ENCODE measurements around the gene RNU1-4.

DNA sequence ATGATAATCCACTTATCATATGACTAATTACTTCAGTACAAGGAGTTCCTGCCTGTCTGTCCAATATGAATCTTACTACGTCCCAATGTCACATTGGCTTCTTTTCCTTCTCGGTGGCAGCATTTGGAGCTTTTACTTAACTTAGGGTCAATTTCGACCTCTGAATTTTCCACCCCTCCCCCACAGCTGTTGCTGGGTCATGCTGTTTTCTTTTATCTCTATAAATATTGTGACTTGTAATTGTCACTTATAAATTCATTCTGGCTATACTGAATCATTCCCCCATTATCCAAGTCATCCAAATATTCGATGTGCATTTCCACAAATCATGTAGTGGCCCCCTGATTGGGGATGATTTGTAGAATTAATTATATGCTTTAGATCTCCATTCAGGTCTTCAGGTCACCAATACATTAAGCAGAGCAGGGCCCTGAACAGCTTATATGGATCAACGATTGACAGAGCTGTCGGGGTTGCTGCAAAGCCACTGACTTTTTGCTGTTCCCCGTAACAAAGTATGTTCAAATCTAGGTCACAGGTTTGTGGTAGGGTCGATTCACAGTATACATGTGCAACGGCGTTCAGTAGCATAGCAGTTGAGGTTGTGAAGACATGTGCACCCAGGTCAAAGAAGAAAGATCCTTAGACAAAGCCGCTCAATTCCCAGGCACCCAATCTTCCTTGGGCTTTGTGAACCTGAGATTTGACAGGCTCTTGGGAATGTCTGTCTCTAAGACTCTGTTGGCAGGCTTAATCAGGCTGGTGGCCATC is 18.3 kb upstream of the RNU1-4 start:
- TF ChIP-seq, protein P1, sequence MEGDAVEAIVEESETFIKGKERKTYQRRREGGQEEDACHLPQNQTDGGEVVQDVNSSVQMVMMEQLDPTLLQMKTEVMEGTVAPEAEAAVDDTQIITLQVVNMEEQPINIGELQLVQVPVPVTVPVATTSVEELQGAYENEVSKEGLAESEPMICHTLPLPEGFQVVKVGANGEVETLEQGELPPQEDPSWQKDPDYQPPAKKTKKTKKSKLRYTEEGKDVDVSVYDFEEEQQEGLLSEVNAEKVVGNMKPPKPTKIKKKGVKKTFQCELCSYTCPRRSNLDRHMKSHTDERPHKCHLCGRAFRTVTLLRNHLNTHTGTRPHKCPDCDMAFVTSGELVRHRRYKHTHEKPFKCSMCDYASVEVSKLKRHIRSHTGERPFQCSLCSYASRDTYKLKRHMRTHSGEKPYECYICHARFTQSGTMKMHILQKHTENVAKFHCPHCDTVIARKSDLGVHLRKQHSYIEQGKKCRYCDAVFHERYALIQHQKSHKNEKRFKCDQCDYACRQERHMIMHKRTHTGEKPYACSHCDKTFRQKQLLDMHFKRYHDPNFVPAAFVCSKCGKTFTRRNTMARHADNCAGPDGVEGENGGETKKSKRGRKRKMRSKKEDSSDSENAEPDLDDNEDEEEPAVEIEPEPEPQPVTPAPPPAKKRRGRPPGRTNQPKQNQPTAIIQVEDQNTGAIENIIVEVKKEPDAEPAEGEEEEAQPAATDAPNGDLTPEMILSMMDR (IDR thresholded peaks at IDR 0.05; ENCODE audit: low read depth, low read length): no peak
- no peak for TF ChIP-seq MYC (IDR thresholded peaks at IDR 0.05; ENCODE audit: low read depth, low read length)
